Thoracic aorta (tissue), 2 donors: ENCODE results near the gene DNAJB11. TPM values are rescaled to one million over a fixed set of nuclear protein-coding genes. Genes with fewer than 3 reads are reported as not detected.
"Not testable (repeated sequence)": the region's sequence is repeated elsewhere in the genome, so short reads cannot be mapped to it uniquely, and the experiment has no call there.

Experiments used
- ATAC-seq: fragments of 150-250 bp; one replicate; pipeline ENCODE4 v1.8.0; 2017; ENCODE audit warnings: low read depth; ENCODE audit not compliant: insufficient number of reproducible peaks, low FRiP score
- DNase-seq: peaks from one replicate; pipeline ENCODE4 v3.0.0-alpha.2; 2020; ENCODE audit warnings: low spot score
- H3K27ac ChIP-seq, 2 donors: fragments of 200-600 bp; sonication (generic); 1 replicate in 1 of 2; 2 replicates in 1 of 2; pipeline ENCODE4 v1.5.1; 2016; ENCODE audit warnings: mild to moderate bottlenecking in 2 of 2, moderate library complexity in 2 of 2
- H3K27me3 ChIP-seq: fragments of 200-600 bp; sonication (generic); replicated peaks from 2 replicates; pipeline ENCODE4 v1.6.0; 2016; ENCODE audit warnings: mild to moderate bottlenecking; ENCODE audit not compliant: insufficient read depth
- H3K36me3 ChIP-seq: fragments of 200-600 bp; sonication (generic); one replicate; pipeline ENCODE4 v1.5.1; 2016
- H3K4me1 ChIP-seq, 2 donors: fragments of 200-600 bp; sonication (generic); 1 replicate in 1 of 2; 2 replicates in 1 of 2; pipeline versions ENCODE4 v1.5.1 to v1.6.0; 2016; ENCODE audit warnings: low read depth in 2 of 2, mild to moderate bottlenecking in 1 of 2; ENCODE audit not compliant: control insufficient read depth in 1 of 2
- H3K4me3 ChIP-seq: fragments of 200-600 bp; sonication (generic); 2 replicates; pipeline ENCODE4 v1.5.1; 2016; ENCODE audit warnings: mild to moderate bottlenecking
- H3K9me3 ChIP-seq: fragments of 200-600 bp; sonication (generic); 2 replicates; pipeline ENCODE4 v1.5.1; 2016
- total RNA-seq, 2 donors: library from RNA; depleted of rRNA; stranded (reverse); fragments of >200 nt; gene quantifications; one replicate each; pipeline versions ENCODE4 v1.1.0 to v1.2.3, GENCODE V29; 2016
- TF ChIP-seq, protein P1 (sequence below): fragments of 200-600 bp; sonication (generic); IDR thresholded peaks from one replicate; pipeline ENCODE4 v1.5.1; 2019; ENCODE audit warnings: antibody characterized with exemption

The DNAJB11 gene
- total RNA-seq, 2 donors from 2014 or later = 41.3 to 44.9 TPM

DNA sequence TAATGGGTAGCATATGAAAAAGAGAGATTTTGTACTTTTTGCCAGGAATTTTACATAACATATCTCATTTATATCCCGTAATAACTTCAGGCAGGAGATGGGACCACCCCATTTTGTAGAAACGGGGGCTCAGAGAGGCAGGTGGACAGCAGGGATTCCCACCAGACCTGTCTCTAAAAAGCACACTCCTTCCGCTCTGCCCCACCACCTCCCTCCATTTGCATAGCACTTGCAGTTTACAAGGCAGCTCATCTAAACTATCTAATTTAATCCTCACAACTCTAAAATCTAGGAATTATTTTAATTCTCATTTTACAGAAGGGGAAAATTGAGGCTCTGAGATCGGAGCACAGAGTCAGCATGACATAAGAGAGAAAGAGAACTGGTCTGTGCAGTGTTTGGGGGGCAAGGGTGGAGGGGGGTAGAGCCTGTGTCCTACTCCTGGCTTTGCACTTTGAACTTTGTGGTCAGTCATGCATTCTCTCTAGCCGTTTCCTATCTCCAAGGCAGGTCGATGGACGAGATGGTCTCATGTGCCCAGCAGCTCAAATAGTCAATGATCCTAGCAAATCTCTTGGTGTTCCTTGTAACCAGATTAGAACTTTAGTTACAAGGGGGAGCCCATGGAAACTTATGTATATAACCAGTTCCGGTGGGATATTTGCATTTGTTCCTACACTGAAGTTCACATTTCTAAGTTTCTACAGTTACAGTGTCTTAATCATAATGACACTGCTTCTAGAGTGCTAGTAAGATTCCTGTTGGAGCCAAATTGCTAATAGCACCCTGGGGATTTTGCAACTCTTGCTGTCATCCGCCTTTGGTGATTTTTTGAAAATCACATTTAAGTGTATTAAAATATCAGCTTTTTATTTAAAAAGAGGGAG lies 44.9 kb upstream of the DNAJB11 start:
- TF ChIP-seq, protein P1, sequence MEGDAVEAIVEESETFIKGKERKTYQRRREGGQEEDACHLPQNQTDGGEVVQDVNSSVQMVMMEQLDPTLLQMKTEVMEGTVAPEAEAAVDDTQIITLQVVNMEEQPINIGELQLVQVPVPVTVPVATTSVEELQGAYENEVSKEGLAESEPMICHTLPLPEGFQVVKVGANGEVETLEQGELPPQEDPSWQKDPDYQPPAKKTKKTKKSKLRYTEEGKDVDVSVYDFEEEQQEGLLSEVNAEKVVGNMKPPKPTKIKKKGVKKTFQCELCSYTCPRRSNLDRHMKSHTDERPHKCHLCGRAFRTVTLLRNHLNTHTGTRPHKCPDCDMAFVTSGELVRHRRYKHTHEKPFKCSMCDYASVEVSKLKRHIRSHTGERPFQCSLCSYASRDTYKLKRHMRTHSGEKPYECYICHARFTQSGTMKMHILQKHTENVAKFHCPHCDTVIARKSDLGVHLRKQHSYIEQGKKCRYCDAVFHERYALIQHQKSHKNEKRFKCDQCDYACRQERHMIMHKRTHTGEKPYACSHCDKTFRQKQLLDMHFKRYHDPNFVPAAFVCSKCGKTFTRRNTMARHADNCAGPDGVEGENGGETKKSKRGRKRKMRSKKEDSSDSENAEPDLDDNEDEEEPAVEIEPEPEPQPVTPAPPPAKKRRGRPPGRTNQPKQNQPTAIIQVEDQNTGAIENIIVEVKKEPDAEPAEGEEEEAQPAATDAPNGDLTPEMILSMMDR = no peak
- Histone ChIP-seq H3K36me3 (no peaks in the 10 kb centered on the region), H3K4me1 (no peaks in the 10 kb centered on the region), H3K9me3 (no peaks in the 10 kb centered on the region), H3K27me3 (no peaks in the 10 kb centered on the region), H3K4me3 (no peak overlapping the region), H3K27ac (no peak overlapping the region)
- DNase-seq (no peak), ATAC-seq (no peak)

DNA sequence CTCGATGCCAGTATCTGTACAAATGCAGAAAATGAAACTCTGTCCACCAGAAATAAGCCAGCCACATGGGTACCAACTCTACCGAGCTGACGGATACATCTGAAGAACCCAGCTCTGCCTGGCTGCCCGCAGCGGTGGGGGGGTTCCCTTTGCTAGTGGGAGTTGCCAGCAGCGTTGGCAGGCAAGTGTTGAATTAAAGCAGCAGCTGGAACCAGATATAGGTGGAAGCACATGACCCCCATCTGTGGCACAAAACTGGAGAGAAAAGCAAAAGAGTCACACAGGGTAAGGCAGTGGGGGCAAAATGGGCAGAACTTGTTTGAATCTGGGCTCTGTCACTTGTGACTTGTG lies 44.3 kb upstream of the DNAJB11 start:
- no peaks in the 10 kb centered on the region for H3K36me3 ChIP-seq
- no peaks in the 10 kb centered on the region for H3K9me3 ChIP-seq
- no peaks in the 10 kb centered on the region for H3K27me3 ChIP-seq
- ATAC-seq (no peak), DNase-seq (no peak)
- no peak overlapping the region for H3K27ac ChIP-seq
- no peak overlapping the region for H3K4me3 ChIP-seq
- H3K4me1 ChIP-seq = no peaks in the 10 kb centered on the region
- TF ChIP-seq, protein P1 = no peak

DNA sequence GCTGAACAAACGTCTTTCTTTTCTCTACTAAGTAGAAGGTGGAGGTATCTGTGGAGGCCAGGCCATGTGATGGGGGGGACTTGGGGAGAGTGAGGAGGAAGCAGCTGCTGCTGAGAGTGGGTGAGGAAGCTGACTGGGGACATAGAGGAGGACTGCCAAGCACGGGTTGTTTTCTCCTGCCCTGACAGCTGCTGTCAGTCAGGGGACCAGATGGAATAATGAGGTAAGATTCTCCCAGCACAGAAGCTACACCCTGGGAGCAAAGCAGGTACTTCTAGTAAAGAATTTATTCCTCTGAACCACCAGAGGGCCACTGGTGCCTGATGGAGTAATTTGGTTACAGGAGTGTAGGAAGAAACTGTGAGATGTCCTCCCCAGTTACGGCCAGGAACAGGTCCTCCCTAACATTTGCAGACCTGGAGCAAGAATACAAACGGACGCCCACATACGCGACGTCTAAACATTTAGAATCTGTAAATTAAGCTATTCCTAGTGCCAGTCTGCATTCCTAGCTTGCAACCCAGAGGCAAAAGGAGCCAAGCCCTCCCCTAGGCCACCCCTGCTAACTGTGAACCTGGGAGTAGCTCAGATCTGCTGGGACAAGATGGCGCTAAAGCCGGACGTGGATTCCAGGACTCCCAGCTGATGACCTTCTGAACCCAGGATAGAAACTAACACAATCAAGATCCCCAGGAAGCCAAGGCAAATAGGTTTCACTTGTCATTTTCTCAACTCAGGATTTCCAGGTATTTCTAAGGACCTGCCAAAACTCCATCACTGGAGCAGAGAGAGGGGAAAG lies 41.1 kb upstream of the DNAJB11 start:
- H3K36me3 ChIP-seq = no peaks in the 10 kb centered on the region
- no peaks in the 10 kb centered on the region for H3K9me3 ChIP-seq
- H3K4me1 ChIP-seq = no peaks in the 10 kb centered on the region
- no peak overlapping the region for H3K27ac ChIP-seq
- no peak for DNase-seq
- TF ChIP-seq, protein P1 = no peak
- no peaks in the 10 kb centered on the region for H3K27me3 ChIP-seq
- no peak for ATAC-seq
- H3K4me3 ChIP-seq = no peak overlapping the region

DNA sequence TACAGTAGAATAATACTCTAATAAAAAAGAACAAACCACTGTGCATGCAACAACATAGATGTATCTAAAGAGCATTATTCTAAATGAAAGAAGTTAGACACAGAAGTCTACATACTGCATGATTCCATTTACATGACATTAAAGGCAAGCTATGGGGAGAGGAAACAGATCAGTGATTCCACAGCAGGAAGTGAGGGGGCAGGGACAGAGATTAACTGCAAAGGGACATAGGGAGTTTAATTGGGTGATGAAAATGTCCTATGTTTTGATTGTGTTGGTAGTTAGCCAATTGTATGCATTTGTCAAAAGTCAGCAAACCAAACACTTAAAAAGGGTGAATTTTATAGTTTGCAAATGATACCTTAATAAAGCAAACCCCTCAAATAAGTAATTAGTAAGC lies 40.1 kb upstream of the DNAJB11 start:
- TF ChIP-seq, protein P1 = no peak
- no peak for ATAC-seq
- no peak for DNase-seq

DNA sequence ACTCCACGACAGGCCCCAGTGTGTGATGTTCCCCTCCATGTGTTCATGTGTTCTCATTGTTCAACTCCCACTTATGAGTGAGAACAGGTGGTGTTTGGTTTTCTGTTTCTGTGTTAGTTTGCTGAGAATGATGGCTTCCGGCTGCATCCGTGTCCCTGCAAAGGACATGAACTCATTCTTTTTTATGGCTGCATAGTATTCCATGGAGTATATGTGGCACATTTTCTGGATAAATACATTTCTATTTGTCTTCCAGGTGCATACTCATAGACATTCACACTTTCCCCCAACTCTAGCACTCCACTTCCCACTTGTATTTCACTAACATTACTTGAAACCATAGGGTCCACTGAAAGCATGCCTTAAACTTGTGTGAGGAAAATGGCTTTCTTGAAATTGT lies 38.8 kb upstream of the DNAJB11 start:
- not testable (repeated sequence) for DNase-seq, H3K27me3 ChIP-seq, H3K4me1 ChIP-seq, H3K9me3 ChIP-seq, H3K4me3 ChIP-seq, H3K36me3 ChIP-seq, H3K27ac ChIP-seq, ATAC-seq

More for the DNA sequence above, 40.1 kb upstream of the DNAJB11 start:
- Histone ChIP-seq H3K27me3 (no peaks in the 10 kb centered on the region), H3K4me1 (no peaks in the 10 kb centered on the region), H3K9me3 (no peaks in the 10 kb centered on the region), H3K27ac (no peak overlapping the region), H3K36me3 (no peaks in the 10 kb centered on the region), H3K4me3 (no peak overlapping the region)
